Endothelial cell of umbilical vein (primary cell): ENCODE data around the gene TLN1. TPM values are rescaled to one million over a fixed set of nuclear protein-coding genes. Genes with fewer than 3 reads are reported as not detected.

Experiments
- BruUV-seq: library from RNA; stranded (reverse); fragments of 400-500 nt; replicated peaks from 2 replicates; lab custom pipeline; 2021; lab: Mats Ljungman, UMichigan
- CTCF ChIA-PET: fragments of 300-600, 350-600 bp; sonication (Branson Sonifier 250); formaldehyde crosslinking; loops from one replicate; lab custom pipeline; 2021; ENCODE audit warnings: antibody characterized with exemption, inconsistent platforms; lab: Charles Lee
- POLR2A ChIA-PET: fragments of 300-600, 350-600 bp; sonication (Branson Sonifier 250); formaldehyde crosslinking; loops from one replicate; lab custom pipeline; 2021; ENCODE audit warnings: antibody characterized with exemption, inconsistent platforms; lab: Charles Lee
- DNase-seq: peaks from one replicate; pipeline ENCODE4 v3.0.0-alpha.2; 2011; ENCODE audit warnings: low read depth, low spot score
- FAIRE-seq: peaks from 2 replicates; lab custom pipeline; 2011; peaks lifted over from hg19 to GRCh38; lab: Jason Lieb, UNC
- H2AFZ ChIP-seq: 2 replicates; pipeline ENCODE4 v1.6.0; 2012; ENCODE audit warnings: low read depth, low read length, control low read depth, inconsistent platforms
- H3K27ac ChIP-seq: 2 replicates; pipeline ENCODE4 v1.5.1; 2011; ENCODE audit warnings: low read depth, mild to moderate bottlenecking, control low read depth, low read length, moderate library complexity; ENCODE audit not compliant: insufficient read depth
- H3K27me3 ChIP-seq, 2 experiments: 2 replicates each; pipeline versions ENCODE4 v1.6.0 to v1.6.1; 2011; ENCODE audit warnings: low read length in 2 of 2, mixed read lengths in 1 of 2; ENCODE audit not compliant: control insufficient read depth in 2 of 2, insufficient read depth in 2 of 2
- H3K36me3 ChIP-seq, 2 experiments: 2 replicates in 1 of 2; 3 replicates in 1 of 2; pipeline ENCODE4 v1.5.1; 2011; ENCODE audit warnings: low read length in 2 of 2, mild to moderate bottlenecking in 1 of 2, moderate library complexity in 1 of 2; ENCODE audit not compliant: control insufficient read depth in 2 of 2, insufficient read depth in 2 of 2; ENCODE audit errors: extremely low read depth in 1 of 2
- H3K4me1 ChIP-seq: 3 replicates; pipeline ENCODE4 v1.5.1; 2011; ENCODE audit warnings: mild to moderate bottlenecking, low read length; ENCODE audit not compliant: control insufficient read depth, insufficient read depth; ENCODE audit errors: extremely low read depth
- H3K4me2 ChIP-seq: 2 replicates; pipeline ENCODE4 v1.6.1; 2011; ENCODE audit warnings: low read length, control low read depth, mixed read lengths; ENCODE audit not compliant: insufficient read depth
- H3K4me3 ChIP-seq, 3 experiments: fragments of 200-600 bp in 1 of 3; sonication (generic), shearing (Covaris generic) in 1 of 3; replicated peaks in 1 of 3; 2 replicates each; pipeline ENCODE4 v1.5.1; 2011 to 2016; ENCODE audit warnings: control low read depth in 3 of 3, low read length in 3 of 3, mild to moderate bottlenecking in 2 of 3, inconsistent platforms in 1 of 3, low read depth in 1 of 3, moderate library complexity in 1 of 3; ENCODE audit not compliant: insufficient read depth in 1 of 3
- H3K79me2 ChIP-seq: 2 replicates; pipeline ENCODE4 v1.6.0; 2012; ENCODE audit warnings: low read length, inconsistent platforms; ENCODE audit not compliant: control insufficient read depth, insufficient read depth
- H3K9ac ChIP-seq: replicated peaks from 2 replicates; pipeline ENCODE3; 2011; ENCODE audit warnings: low read length, control low read depth; ENCODE audit not compliant: insufficient read depth; ENCODE audit errors: extremely low read depth
- H3K9me1 ChIP-seq: replicated peaks from 3 replicates; pipeline ENCODE4 v1.6.0; 2011; ENCODE audit warnings: mild to moderate bottlenecking, low read length; ENCODE audit not compliant: control insufficient read depth, insufficient read depth; ENCODE audit errors: extremely low read depth
- H3K9me3 ChIP-seq: replicated peaks from 2 replicates; pipeline ENCODE4 v1.5.1; 2012; ENCODE audit warnings: low read length, inconsistent platforms; ENCODE audit not compliant: control insufficient read depth, insufficient read depth
- H4K20me1 ChIP-seq: replicated peaks from 2 replicates; pipeline ENCODE3; 2011; ENCODE audit warnings: mild to moderate bottlenecking, low read length; ENCODE audit not compliant: control insufficient read depth, insufficient read depth; ENCODE audit errors: extremely low read depth
- EZH2 ChIP-seq: IDR thresholded peaks from 2 replicates; pipeline ENCODE4 v1.6.1; 2012; ENCODE audit warnings: borderline replicate concordance, low read depth, mild to moderate bottlenecking, moderate library complexity, low read length, inconsistent platforms; ENCODE audit not compliant: severe bottlenecking
- FOS ChIP-seq: IDR thresholded peaks from 2 replicates; pipeline ENCODE4 v1.6.1; 2011; ENCODE audit warnings: mild to moderate bottlenecking, low read length, moderate library complexity, borderline replicate concordance; ENCODE audit not compliant: insufficient read depth
- GATA2 ChIP-seq: IDR thresholded peaks from 2 replicates; pipeline ENCODE4 v1.7.0; 2011; ENCODE audit warnings: low read depth, mild to moderate bottlenecking, moderate library complexity, mixed read lengths, low read length; ENCODE audit not compliant: insufficient read length, insufficient read depth
- JUN ChIP-seq: IDR thresholded peaks from 2 replicates; pipeline ENCODE4 v1.6.1; 2011; ENCODE audit warnings: borderline replicate concordance, low read depth; ENCODE audit not compliant: insufficient read length, insufficient read depth
- MYC ChIP-seq: IDR thresholded peaks from one replicate; pipeline ENCODE4 v1.6.1; 2011; ENCODE audit warnings: mild to moderate bottlenecking, low read depth, low read length
- dilution Hi-C: fragments of 300-500 bp; cut with MboI; formaldehyde crosslinking; loops from one replicate; pipeline ENCODE4 v1.15.0; 2019; ENCODE audit warnings: low sequenced_read_pairs; ENCODE audit not compliant: extremely low pct_ligation_motif_present
- intact Hi-C: fragments of 100-400 bp; cut with micrococcal nuclease; formaldehyde crosslinking; loops from one replicate; pipeline ENCODE4 v1.10.0; 2022
- polyA plus RNA-seq, 4 experiments: library from polyadenylated mRNA; depleted of rRNA in 3 of 4; stranded (reverse) in 3 of 4; unstranded in 1 of 4; fragments of >200 nt; gene quantifications; 2 replicates each; pipeline versions ENCODE4 v1.2.1 to v1.2.3, GENCODE V29; 2011 to 2012; ENCODE audit warnings: missing spikeins in 1 of 4
- total RNA-seq: library from RNA; stranded (reverse); gene quantifications from 2 replicates; pipeline ENCODE4 v1.2.3, GENCODE V29; 2021

Gene TLN1
- total and polyA plus RNA-seq, 2 donors (not counting 3 experiments of a cell fraction or from before 2014, with no cell fraction given) = 120 to 450 TPM

DNA sequence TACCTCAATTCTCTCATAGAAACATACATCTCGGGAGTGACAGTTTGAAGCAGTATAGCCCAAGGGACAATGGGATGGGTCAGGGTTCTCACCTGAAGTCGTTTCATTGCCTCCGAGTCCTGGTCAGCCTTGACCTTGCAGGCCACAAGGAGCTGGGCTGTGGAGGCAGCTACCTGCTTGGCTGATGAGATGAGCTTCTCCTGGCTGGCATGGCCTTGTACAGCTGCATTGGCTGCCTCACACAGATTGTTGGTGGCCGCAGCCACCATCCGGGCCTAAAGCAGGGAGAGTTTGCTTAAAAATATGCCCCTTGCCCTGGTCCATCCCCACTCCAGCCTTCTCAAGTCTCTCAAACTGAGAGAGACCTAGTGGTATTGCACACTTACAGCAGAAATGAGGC is 33.8 kb downstream of the TLN1 start:
- TF ChIP-seq JUN (no peak), GATA2 (no peak), FOS (no peak)
- Histone ChIP-seq H3K27me3 (no peaks in the 10 kb centered on the region), H3K4me1 (no peaks in the 10 kb centered on the region), H4K20me1 (no peaks in the 10 kb centered on the region), H3K4me3 (no peak overlapping the region), H3K9me3 (no peaks in the 10 kb centered on the region), H3K27ac (no peak overlapping the region), H3K4me2 (no peak overlapping the region), H3K9ac (no peak overlapping the region), H3K79me2 (no peaks in the 10 kb centered on the region), H2AFZ (no peak overlapping the region), H3K9me1 (no peaks in the 10 kb centered on the region), H3K36me3 (peaks cover 46 to 65% of the 10 kb centered on the region in 2 experiments)
- no TSS peak for BruUV-seq
- CTCF ChIA-PET = interaction anchor here (1.2 to 13.5 kb wide), 5 partner anchors 9 to 37 kb away, joined by 7 to 227 read pairs (median 16); partner anchors contain the start of genes ARHGEF39, CCDC107 and RMRP
- dilution Hi-C loops = no loop called here
- no peak for FAIRE-seq
- POLR2A ChIA-PET = no interaction called here
- intact Hi-C loops = no loop called here
- no peak for DNase-seq

DNA sequence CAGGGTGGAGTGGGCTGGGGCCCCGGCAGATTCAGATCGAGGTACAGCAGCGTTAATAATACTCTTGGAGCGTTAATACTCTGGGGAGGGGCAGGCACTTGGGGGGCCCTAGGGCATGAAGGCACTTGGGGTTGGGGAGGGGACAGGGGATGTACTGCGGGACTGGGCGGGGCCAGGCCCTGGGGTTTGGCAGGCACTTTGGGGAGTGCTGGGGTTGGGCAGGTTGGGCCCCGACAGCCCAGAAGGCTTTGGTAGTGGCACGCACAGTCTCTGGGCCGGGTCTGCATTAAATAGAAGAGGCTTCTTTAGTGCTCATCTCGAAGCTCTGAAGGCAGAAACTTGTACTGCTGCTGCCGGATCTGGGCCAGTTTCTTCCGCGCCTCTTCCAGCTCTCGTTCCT is 34.5 kb downstream of the TLN1 start:
- Histone ChIP-seq H3K27me3 (no peaks in the 10 kb centered on the region), H3K9ac (no peak overlapping the region), H3K9me3 (no peaks in the 10 kb centered on the region), H4K20me1 (no peaks in the 10 kb centered on the region), H3K4me2 (no peak overlapping the region), H3K9me1 (no peaks in the 10 kb centered on the region), H3K4me3 (no peak overlapping the region), H3K4me1 (no peaks in the 10 kb centered on the region), H3K36me3 (peaks cover 46 to 58% of the 10 kb centered on the region in 2 experiments), H3K79me2 (no peaks in the 10 kb centered on the region), H3K27ac (no peak overlapping the region), H2AFZ (no peak overlapping the region)
- intact Hi-C loops = no loop called here
- BruUV-seq = no TSS peak
- TF ChIP-seq MYC (no peak), EZH2 (no peak)
- ChIA-PET CTCF (interaction anchor here (1.2 to 13.5 kb wide), 10 partner anchors 8 to 36 kb away, joined by 5 to 227 read pairs (median 16); partner anchors contain the start of genes ARHGEF39, CCDC107 and RMRP), POLR2A (no interaction called here)
- DNase-seq = no peak
- dilution Hi-C loops = no loop called here
- no peak for FAIRE-seq
